ENCODE measurements around the gene DCXR.

DCXR gene

DNA sequence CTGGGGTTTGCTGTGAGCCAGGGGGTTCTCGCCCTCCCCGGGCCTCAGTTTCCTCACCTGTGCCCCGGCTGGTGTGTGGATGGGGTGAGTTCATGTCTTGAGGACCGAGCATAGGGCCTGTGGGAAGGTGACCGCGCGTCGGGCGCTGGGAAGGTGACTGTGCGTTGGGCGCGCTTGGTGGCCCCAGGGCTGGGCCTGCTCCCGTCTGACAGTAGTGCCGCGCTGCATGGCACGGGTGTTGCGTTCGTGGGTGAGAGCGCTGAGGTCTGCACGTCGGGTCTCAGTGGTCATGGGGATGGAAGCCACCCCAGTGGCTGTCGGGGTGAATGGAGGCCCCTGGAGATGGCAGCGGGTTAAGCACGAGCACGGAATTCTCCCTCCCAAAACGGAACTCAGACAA, 50.9 kb downstream of the DCXR start:
- ATAC-seq: no peak
- Mint-ChIP-seq H3K4me1 (peaks cover 20% of the 10 kb centered on the region), H3K9me3 (no peaks in the 10 kb centered on the region), H3K36me3 (peaks cover 53% of the 10 kb centered on the region), H3K27me3 (no peaks in the 10 kb centered on the region), H3K4me3 (no peak overlapping the region), H3K27ac (peak overlapping the region; percentile 40)
